K562 (cell line): ENCODE results near the gene DPH7. TPM values are rescaled to one million over a fixed set of nuclear protein-coding genes. Genes with fewer than 3 reads are reported as not detected.
A peak's percentile ranks its signal among the peaks of the same experiment; 100 is the strongest.

ENCODE experiments used
- ARID4B ChIP-seq: sonication (generic); formaldehyde crosslinking; IDR thresholded peaks from 2 replicates; pipeline ENCODE4 v1.8.0; 2022; ENCODE audit warnings: mild to moderate bottlenecking, missing genetic modification reagents
- CBX3 ChIP-seq, 2 experiments: IDR thresholded peaks; 1 replicate in 1 of 2; 2 replicates in 1 of 2; pipeline ENCODE4 v1.6.1; 2012; ENCODE audit warnings: inconsistent platforms in 2 of 2, low read length in 2 of 2, borderline replicate concordance in 1 of 2, control low read depth in 1 of 2
- CXXC5 ChIP-seq: fragments of 250-450 bp; sonication (Bioruptor Pico); IDR thresholded peaks from 2 replicates; pipeline ENCODE4 v1.8.0; 2022; ENCODE audit warnings: inconsistent platforms, mild to moderate bottlenecking, moderate library complexity
- DMBX1 ChIP-seq: fragments of 250-450 bp; sonication (Bioruptor Pico); IDR thresholded peaks from 2 replicates; pipeline ENCODE4 v1.8.0; 2022; ENCODE audit warnings: inconsistent platforms, mild to moderate bottlenecking, moderate library complexity, borderline replicate concordance
- ELF1 ChIP-seq: fragments of 200-800 bp; sonication (Bioruptor generic); IDR thresholded peaks from 2 replicates; pipeline ENCODE4 v1.6.1; 2016; ENCODE audit warnings: missing genetic modification characterization, missing compliant biosample characterization
- MCM5 ChIP-seq: fragments of 450-650 bp; IDR thresholded peaks from 2 replicates; pipeline ENCODE4 v1.6.1; 2016; ENCODE audit warnings: low read depth
- MXI1 ChIP-seq: IDR thresholded peaks from 2 replicates; pipeline ENCODE4 v1.6.1; 2011; ENCODE audit warnings: low read depth, mild to moderate bottlenecking, improper control_type of control experiment, low read length
- NFIC ChIP-seq: fragments of 450-650 bp; IDR thresholded peaks from 2 replicates; pipeline ENCODE4 v1.6.1; 2017; ENCODE audit warnings: mild to moderate bottlenecking, inconsistent platforms
- NR0B1 ChIP-seq: fragments of 450-650 bp; IDR thresholded peaks from one replicate; pipeline ENCODE4 v1.6.1; 2018; ENCODE audit warnings: mild to moderate bottlenecking, moderate library complexity; ENCODE audit not compliant: partially characterized antibody
- NR3C1 ChIP-seq: sonication (generic); formaldehyde crosslinking; IDR thresholded peaks from 2 replicates; pipeline ENCODE4 v1.8.1; 2022; ENCODE audit warnings: missing genetic modification reagents
- POLR3A ChIP-seq: IDR thresholded peaks from 2 replicates; pipeline ENCODE4 v1.6.1; 2011; ENCODE audit warnings: borderline replicate concordance, mild to moderate bottlenecking, moderate library complexity; ENCODE audit not compliant: insufficient read length, insufficient read depth; ENCODE audit errors: extremely low read depth
- SMARCA5 ChIP-seq: fragments of 450-650 bp; IDR thresholded peaks from 2 replicates; pipeline ENCODE4 v1.6.1; 2016
- U2AF2 ChIP-seq: fragments of 200-400 bp; formaldehyde crosslinking; optimal IDR thresholded peaks from 2 replicates; pipeline ENCODE3; 2017; ENCODE audit warnings: low read depth, mild to moderate bottlenecking, low read length
- ZNF274 ChIP-seq: IDR thresholded peaks from 2 replicates; pipeline ENCODE4 v1.6.1; 2011; ENCODE audit warnings: low read depth, mild to moderate bottlenecking, low read length, moderate library complexity, borderline replicate concordance
- ZNF41 ChIP-seq: fragments of 250-450 bp; sonication (Bioruptor Pico); conservative IDR thresholded peaks from 2 replicates; pipeline ENCODE4 v1.4.0; 2020; ENCODE audit warnings: mild to moderate bottlenecking
- polyA plus RNA-seq, 8 experiments: library from polyadenylated mRNA; depleted of rRNA in 4 of 8; stranded (reverse) in 5 of 8; unstranded in 3 of 8; fragments of >200 nt; fragmentation: Nextera tagmentation in 2 of 8; fragmentation: Illumina TruSeq in 1 of 8; extraction: Ambion mirVana in 2 of 8; extraction: Trizol in 1 of 8; gene quantifications; 2 replicates each; pipeline versions ENCODE4 v1.2.1 to v1.2.3, GENCODE V29; 2011 to 2014; ENCODE audit warnings: inconsistent platforms in 1 of 8, missing spikeins in 1 of 8
- total RNA-seq, 7 experiments: library from RNA; depleted of rRNA in 6 of 7; stranded (reverse); fragments of >200 nt in 6 of 7; fragmentation: Illumina TruSeq in 2 of 7; extraction: Trizol in 2 of 7; gene quantifications; 2 replicates each; pipeline versions ENCODE4 v1.2.1 to v1.2.3, GENCODE V29; 2011 to 2021; ENCODE audit warnings: low replicate concordance in 1 of 7
- TF ChIP-seq, protein P1 (sequence below): fragments of 250-450 bp; sonication (Bioruptor Pico); IDR thresholded peaks from 2 replicates; pipeline ENCODE4 v1.4.0; 2020

Gene DPH7
- total and polyA plus RNA-seq, 9 of the 15 experiments (the other 6 are each of a cell fraction or from before 2014, with no cell fraction given) = 13.9 to 68.6 (median 41.3) TPM

GRCh38 chr9:137618105-137619067 is 39.7 kb upstream of the DPH7 start, which contains the start of gene EHMT1 (continued):
- peak; percentile 72; the same call in 1 of the 2 replicates for TF ChIP-seq ARID4B (CRISPR knock-in tag)
- TF ChIP-seq, protein P1, sequence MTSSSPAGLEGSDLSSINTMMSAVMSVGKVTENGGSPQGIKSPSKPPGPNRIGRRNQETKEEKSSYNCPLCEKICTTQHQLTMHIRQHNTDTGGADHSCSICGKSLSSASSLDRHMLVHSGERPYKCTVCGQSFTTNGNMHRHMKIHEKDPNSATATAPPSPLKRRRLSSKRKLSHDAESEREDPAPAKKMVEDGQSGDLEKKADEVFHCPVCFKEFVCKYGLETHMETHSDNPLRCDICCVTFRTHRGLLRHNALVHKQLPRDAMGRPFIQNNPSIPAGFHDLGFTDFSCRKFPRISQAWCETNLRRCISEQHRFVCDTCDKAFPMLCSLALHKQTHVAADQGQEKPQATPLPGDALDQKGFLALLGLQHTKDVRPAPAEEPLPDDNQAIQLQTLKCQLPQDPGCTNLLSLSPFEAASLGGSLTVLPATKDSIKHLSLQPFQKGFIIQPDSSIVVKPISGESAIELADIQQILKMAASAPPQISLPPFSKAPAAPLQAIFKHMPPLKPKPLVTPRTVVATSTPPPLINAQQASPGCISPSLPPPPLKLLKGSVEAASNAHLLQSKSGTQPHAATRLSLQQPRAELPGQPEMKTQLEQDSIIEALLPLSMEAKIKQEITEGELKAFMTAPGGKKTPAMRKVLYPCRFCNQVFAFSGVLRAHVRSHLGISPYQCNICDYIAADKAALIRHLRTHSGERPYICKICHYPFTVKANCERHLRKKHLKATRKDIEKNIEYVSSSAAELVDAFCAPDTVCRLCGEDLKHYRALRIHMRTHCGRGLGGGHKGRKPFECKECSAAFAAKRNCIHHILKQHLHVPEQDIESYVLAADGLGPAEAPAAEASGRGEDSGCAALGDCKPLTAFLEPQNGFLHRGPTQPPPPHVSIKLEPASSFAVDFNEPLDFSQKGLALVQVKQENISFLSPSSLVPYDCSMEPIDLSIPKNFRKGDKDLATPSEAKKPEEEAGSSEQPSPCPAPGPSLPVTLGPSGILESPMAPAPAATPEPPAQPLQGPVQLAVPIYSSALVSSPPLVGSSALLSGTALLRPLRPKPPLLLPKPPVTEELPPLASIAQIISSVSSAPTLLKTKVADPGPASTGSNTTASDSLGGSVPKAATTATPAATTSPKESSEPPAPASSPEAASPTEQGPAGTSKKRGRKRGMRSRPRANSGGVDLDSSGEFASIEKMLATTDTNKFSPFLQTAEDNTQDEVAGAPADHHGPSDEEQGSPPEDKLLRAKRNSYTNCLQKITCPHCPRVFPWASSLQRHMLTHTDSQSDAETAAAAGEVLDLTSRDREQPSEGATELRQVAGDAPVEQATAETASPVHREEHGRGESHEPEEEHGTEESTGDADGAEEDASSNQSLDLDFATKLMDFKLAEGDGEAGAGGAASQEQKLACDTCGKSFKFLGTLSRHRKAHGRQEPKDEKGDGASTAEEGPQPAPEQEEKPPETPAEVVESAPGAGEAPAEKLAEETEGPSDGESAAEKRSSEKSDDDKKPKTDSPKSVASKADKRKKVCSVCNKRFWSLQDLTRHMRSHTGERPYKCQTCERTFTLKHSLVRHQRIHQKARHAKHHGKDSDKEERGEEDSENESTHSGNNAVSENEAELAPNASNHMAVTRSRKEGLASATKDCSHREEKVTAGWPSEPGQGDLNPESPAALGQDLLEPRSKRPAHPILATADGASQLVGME (CRISPR knock-in tag) = no peak
- TF ChIP-seq CXXC5 (CRISPR knock-in tag) = peak; percentile 99
- TF ChIP-seq CBX3 (IDR thresholded peaks at IDR 0.05; ENCODE audit: borderline replicate concordance in 1 of 2, low read length in 2 of 2) = no peak
- no peak for TF ChIP-seq ZNF274
- TF ChIP-seq MCM5 = no peak
- TF ChIP-seq NR0B1 = no peak
- TF ChIP-seq POLR3A = no peak
- no peak for TF ChIP-seq NFIC
- TF ChIP-seq ELF1 (tag) = peak; percentile 79
- TF ChIP-seq MXI1 = no peak
- TF ChIP-seq U2AF2 = no peak
- TF ChIP-seq ZNF41 (CRISPR knock-in tag) = no peak
- TF ChIP-seq SMARCA5 = no peak
- no peak for TF ChIP-seq NR3C1 (CRISPR knock-in tag)
- TF ChIP-seq DMBX1 (CRISPR knock-in tag) = peak; percentile 35; the same call in 1 of the 2 replicates
